HPDE6-E6E7 (cell line): ENCODE measurements around the gene USP35.
"Not testable (repeated sequence)": the region's sequence is repeated elsewhere in the genome, so short reads cannot be mapped to it uniquely, and the experiment has no call there.

Experiments used
- DNase-seq: peaks from one replicate; pipeline ENCODE4 v3.0.0; 2011; ENCODE audit warnings: missing footprints; ENCODE audit errors: extremely low spot score

The USP35 gene

GRCh38 chr11:78231962-78232501 lies 43.3 kb downstream of the USP35 start:
- DNase-seq, result no peak

GRCh38 chr11:78233046-78233445 lies 44.3 kb downstream of the USP35 start:
- not testable (repeated sequence) for DNase-seq

DNA sequence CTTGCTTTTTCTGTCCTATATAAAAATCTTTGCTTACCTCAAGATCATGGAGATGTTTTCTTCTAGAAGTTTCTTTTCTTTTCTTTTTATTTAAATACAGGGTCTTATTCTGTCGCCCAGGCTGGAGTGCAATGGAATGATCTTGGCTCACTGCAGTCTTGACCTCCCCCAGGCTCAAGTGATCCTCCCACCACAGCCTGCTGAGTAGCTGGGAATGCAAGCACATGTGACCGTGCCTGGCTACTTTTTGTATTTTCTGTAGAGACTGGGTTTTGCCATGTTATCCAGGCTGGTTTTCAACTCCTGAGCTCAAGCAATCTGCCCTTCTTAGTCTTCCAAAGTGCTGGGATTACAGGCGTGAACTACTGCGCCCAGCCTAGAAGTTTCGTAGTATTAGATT lies 45.3 kb downstream of the USP35 start:
- DNase-seq, result no peak

- DNase-seq, result no peak
These were observed 48.8 kb downstream of the USP35 start for GRCh38 chr11:78237293-78238046.

DNA sequence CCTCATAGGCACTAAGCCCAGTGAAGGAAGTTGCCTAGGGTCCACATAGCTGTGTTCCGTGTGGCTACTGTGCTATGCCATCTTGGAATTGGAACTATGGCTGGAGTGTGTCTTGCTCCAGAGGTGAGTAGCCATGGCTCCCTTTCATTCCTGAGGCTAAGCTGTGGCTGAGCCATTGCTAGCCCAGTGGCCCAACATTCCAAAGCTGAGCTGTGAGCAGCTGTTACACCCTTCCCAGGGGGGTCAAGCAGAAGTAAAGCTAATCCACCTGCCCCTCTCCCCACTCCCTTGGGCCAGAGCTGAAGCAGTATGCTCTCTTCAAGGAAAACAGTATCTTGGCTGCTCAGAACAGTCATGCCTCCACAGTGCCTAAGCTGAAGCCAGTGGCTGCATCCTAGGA lies 51.1 kb downstream of the USP35 start:
- no peak for DNase-seq

DNA sequence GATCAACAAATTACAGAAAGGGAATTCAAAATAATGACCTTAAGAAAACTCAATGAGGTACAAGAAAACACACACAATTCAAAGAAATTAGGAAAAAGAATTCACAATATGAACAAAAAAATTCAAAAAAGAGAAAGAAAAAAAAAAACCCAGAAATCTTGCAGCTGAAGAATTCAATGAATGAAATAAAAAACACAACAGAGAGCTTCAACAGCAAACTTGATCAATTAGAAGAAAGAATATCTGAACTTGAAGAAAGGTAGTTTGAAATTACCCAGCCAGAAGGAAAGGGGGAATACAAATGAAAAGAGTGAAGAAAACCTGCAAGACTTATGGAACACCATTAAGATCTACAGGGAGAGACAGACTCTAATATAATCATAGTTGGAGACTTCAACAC lies 52.8 kb downstream of the USP35 start:
- no peak for DNase-seq

DNA sequence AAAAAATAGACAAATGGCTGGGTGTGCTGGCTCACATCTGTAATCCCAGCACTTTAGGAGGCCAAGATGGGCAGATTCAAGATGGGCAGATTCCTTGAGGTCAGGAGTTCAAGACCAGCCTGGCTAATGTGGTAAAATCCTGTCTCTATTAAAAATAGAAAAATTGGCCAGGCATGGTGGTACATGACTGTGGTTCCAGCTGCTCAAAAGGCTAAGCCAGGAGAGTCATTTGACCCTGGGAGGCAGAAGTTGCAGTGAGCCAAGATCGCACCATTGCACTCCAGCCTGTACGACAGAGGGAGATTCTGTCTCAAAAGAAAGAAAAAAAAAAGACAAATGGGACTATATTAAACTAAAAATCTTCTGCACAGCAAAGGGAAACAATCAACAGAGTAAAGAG lies 55.4 kb downstream of the USP35 start:
- DNase-seq, result no peak

DNA sequence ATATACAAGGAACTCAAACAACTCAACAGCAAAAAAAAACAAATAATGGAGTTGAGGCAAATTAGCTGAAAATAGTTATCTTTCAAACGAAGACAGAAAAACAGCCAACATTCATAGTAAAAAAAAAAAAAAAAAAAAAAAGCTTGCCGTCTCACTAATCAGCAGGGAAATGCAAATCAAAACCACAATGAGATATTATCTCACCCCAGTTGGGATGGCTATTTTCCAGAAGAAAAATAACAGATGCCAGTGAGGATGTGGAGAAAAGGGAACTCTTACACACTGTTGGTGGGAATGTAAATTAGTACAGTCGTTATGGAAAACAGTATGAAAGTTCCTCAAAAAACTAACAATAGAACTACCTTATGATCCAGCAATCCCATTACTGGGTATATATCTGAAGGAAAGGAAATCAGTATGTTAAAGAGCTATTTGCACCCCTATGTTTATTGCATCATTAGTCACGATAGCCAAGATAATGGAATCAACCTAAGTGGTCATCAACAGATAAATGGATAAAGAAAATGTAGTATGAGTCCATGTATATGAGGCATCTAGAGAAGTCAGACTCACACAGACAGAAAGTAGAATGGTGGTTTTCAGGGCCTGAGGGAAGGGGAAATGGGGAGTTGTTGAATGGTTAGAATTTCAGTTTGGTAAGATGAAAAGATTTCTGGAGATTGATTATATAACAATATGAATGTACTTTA lies 56.0 kb downstream of the USP35 start:
- DNase-seq, result no peak

GRCh38 chr11:78248191-78248590 lies 59.5 kb downstream of the USP35 start:
- DNase-seq, result no peak

DNA sequence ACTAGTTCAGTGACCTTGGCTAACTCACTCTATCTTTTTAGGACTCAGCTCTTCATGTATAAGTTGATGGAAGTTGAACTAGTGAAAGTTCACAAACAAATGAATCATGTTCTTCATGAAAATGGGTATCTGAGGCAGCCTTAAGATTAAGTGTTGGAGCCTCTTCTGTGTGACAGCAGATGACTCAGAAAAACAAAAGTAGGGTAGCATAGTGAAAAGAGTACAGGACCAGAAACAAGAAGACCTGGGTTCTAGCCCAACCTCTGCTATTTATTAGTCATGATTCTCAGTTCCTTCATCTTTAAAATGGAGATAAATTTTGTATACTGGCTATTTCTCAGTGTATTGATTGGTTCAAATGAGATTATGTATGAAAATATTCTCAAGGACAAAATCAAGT lies 60.2 kb downstream of the USP35 start:
- DNase-seq, result no peak

DNA sequence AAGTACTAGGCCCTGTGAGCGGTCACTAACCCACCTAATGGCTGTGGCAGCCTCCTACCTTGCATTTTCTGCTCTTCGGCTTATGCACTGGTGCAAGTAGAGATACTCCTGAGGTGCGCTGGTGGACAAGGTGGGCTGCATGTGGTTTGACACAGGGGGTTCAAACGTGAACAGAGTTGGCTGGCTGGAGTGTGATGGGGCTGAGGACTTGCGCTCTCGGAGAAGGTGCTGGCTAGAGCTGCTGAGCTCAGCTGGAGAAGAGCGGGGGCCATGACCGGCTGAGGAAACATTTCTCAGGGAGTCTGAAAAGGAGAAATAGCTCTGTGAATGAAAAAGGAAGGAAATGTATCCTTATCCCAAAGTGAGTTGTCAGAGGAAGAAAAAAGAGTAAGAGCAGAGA lies 61.4 kb downstream of the USP35 start:
- no peak for DNase-seq

DNA sequence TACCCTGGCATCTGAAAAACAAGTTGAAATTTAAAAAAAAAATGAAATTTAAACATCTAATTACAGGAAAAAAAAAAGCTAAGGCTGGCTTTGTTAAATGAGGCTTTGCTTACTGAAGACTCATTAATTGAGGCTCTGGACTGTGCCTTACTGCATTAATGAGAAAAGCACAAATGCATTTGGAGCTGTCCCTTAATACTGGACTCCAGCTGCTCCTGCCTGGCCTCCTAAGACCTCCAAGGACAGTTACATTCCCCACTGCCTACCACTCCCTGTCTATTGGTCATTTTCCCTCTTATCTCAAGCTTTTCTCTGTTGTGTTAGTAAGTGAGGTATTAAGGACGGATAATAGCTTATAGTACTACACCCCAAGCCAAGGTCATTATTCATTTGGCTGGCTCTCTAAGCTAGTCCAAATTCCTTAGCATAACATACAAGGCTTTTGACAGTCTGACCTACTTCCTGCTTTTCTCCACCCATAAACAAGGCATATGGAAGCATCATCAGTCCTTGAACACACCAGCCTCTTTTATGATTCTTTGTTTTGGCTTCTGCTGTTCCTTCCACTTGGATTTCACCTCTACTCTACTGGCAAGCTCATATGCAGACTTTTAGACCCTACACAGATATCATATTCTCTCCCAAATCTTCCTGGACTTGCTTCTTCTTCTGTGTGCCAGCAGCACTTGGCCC lies 62.5 kb downstream of the USP35 start:
- no peak for DNase-seq

DNA sequence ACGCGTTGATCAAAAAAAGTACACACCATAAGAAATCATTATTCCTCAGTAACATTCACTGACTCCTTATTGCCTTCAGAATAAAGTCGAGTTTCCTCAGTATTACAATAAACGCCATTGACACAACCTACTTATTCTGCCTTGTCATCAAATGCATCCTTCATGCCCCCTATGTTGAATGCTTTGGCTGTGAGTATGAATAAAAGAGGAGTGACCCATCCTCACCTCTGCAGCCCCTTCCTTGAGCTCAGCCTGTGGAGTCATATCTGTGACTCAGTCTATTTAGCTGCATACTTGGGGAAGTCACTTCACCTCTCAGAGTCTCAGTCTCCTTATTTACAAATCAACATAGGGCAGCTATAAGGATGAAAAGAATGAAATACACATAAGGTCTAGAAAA lies 65.1 kb downstream of the USP35 start:
- no peak for DNase-seq

- DNase-seq, result no peak
These were observed 65.5 kb downstream of the USP35 start for GRCh38 chr11:78254268-78254667.

DNA sequence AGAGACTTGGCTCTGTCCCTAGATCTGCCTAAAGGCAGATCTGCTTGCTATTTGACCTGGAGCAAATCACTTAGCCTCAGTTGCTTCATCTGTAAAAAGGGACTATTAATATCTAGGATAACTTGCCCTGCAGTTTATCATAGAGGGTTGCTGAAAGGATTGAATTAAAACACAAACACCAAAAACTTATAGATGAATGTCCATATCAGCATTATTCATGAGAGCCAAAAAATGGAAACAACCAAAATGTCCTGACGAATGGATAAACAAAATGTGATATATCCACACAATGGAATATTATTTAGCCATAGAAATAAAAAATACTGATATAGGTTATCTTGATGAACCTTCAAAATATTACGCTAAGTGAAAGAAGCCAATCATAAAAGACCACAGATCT lies 67.2 kb downstream of the USP35 start:
- no peak for DNase-seq

- no peak for DNase-seq
These were observed 68.2 kb downstream of the USP35 start for GRCh38 chr11:78256962-78257361.

GRCh38 chr11:78257654-78258053 lies 68.9 kb downstream of the USP35 start:
- DNase-seq, result no peak

GRCh38 chr11:78259777-78260487 lies 71.2 kb downstream of the USP35 start:
- DNase-seq, result no peak

GRCh38 chr11:78261367-78261766 lies 72.6 kb downstream of the USP35 start:
- DNase-seq, result no peak

DNA sequence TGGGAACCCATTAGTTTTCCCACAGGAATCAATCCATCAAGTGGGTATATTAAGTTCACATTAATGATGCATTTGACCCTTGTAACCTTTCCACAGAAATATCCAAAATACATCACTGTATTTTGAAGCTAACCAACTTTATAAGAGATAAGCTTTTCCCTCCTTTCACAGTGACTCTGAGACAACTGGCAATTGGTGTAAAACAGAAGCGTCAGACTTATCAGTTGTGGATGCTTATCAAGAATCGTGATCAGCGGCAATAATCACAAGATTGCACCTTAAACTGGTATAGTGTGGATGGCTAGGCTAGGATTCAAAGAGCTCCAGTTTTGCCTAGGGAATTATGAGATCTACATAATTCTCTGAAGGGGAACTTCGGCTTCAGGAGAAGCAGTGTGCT lies 73.1 kb downstream of the USP35 start:
- no peak for DNase-seq

- no peak for DNase-seq
These were observed 73.5 kb downstream of the USP35 start for GRCh38 chr11:78262238-78262637.

- DNase-seq, result no peak
These were observed 74.0 kb downstream of the USP35 start for GRCh38 chr11:78262691-78263090.
